Heart right ventricle (tissue), 16 donors: ENCODE data around the gene ZNF575. TPM values are rescaled to one million over a fixed set of nuclear protein-coding genes. Genes with fewer than 3 reads are reported as not detected.

Experiments used
- ATAC-seq, 8 donors: fragments of 200-7000 bp; cut with Tn5 transposase; one replicate each; pipeline ENCODE4 v1.9.1; 2020; ENCODE audit warnings: mild to moderate bottlenecking in 8 of 8, moderate library complexity in 8 of 8, moderate number of reproducible peaks in 1 of 8
- DNase-seq, 2 donors: peaks; one replicate each; pipeline ENCODE4 v3.0.0-alpha.2; 2020
- H3K27ac ChIP-seq, 10 donors: fragments of 200-600 bp; sonication (generic) in 2 of 10; one replicate each; pipeline versions ENCODE4 v1.5.0 to v1.8.0; 2020 to 2022; ENCODE audit warnings: mild to moderate bottlenecking in 3 of 10
- H3K27me3 ChIP-seq, 7 donors: fragments of 200-600 bp; one replicate each; pipeline ENCODE4 v1.8.0; 2021 to 2022; ENCODE audit warnings: mild to moderate bottlenecking in 2 of 7
- H3K36me3 ChIP-seq, 9 donors: fragments of 200-600 bp; sonication (generic) in 1 of 9; one replicate each; pipeline versions ENCODE4 v1.5.0 to v1.8.0; 2020 to 2022; ENCODE audit warnings: mild to moderate bottlenecking in 2 of 9
- H3K4me1 ChIP-seq, 9 donors: fragments of 200-600 bp; sonication (generic) in 1 of 9; one replicate each; pipeline versions ENCODE4 v1.5.0 to v1.8.0; 2020 to 2022; ENCODE audit warnings: mild to moderate bottlenecking in 4 of 9
- H3K4me3 ChIP-seq, 10 donors: fragments of 200-600 bp; sonication (generic) in 2 of 10; one replicate each; pipeline versions ENCODE4 v1.5.0 to v1.8.0; 2020 to 2022; ENCODE audit warnings: mild to moderate bottlenecking in 7 of 10, moderate library complexity in 2 of 10
- H3K9me3 ChIP-seq, 11 donors: fragments of 200-600 bp in 10 of 11; sonication (generic) in 2 of 11; one replicate each; pipeline versions ENCODE4 v1.5.0 to v1.8.0; 2013 to 2022; ENCODE audit warnings: mild to moderate bottlenecking in 2 of 11, control low read depth in 1 of 11, moderate library complexity in 1 of 11
- WGBS, 2 donors: extraction: QIAGEN DNeasy Blood & Tissue Kit; methylation state at CpG; one replicate each; pipeline ENCODE4 v1.1.7; 2013; ENCODE audit warnings: inconsistent platforms in 1 of 2; 5-methylcytosine and 5-hydroxymethylcytosine counted together
- intact Hi-C, 10 donors: fragments of 100-400 bp; cut with DNase I; formaldehyde crosslinking; loops; one replicate each; pipeline versions ENCODE4 v1.11.1 to v1.14.2; 2022
- polyA plus RNA-seq, 2 donors: library from polyadenylated mRNA; stranded (reverse); fragments of 200-250 nt; gene quantifications; one replicate each; pipeline ENCODE4 v1.2.3, GENCODE V29; 2013
- total RNA-seq, 10 donors: library from RNA; stranded (reverse); fragmentation: NEBNext Ultra II Directional in 3 of 10; extraction: Animal tissue kit (Norgen Biotek cat#: 25700) in 3 of 10; gene quantifications; one replicate each; pipeline versions ENCODE4 v1.2.1 to v1.2.4, GENCODE V29; 2021 to 2023
- TF ChIP-seq, protein P1 (sequence below), 9 donors: fragments of 200-600 bp; sonication (generic) in 2 of 9; IDR thresholded peaks; one replicate each; pipeline versions ENCODE4 v1.5.0 to v1.8.0; 2021 to 2022; ENCODE audit warnings: antibody characterized with exemption in 9 of 9, mild to moderate bottlenecking in 5 of 9, moderate library complexity in 1 of 9
- donor health status: Arrhythmogenic right ventricular cardiomyopathy.
- donor health status: ischemic (EF 13 %, LVEDD 7.1; RV severe dilation, severe dysfunction).
- donor health status: healthy with polysubstance abuse.
- donor health status: DM: no; HTN: yes; CAD: no.
- donor health status: DM: no; HTN: no; CAD: no.
- donor health status: ischemic (EF 25% LVEDD 6.9; RV normal size, moderate dysfunction).
- donor health status: ischemic (EF 25% LVEDD 5.7; RV mildly dilated, moderate dysfunction).
- donor health status: healthy.
- donor health status: DM: yes; HTN: yes; CAD: no.
- donor health status: Ischemic cardiomyopathy.
- donor health status: ischemic (EF 35%, LVEDD 5.7; RV mildly dilated, moderate dysfunction).
- donor health status: nonischemic (EF 11% LVEDD 7.7; RV severe dilation, severe dysfunction).
- donor health status: DM: yes; HTN: yes; CAD: no.
- donor health status: PGD.
- donor health status: ischemic (EF 29% LVEDD 5.4; RV normal size, mild dysfunction).
- donor health status: nonischemic (EF 23%, LVEDD 6.1; RV moderate dilation, normal function).

ZNF575 gene
- total and polyA plus RNA-seq, 12 donors = 0.45 to 2.0 (median 1.2) TPM

DNA sequence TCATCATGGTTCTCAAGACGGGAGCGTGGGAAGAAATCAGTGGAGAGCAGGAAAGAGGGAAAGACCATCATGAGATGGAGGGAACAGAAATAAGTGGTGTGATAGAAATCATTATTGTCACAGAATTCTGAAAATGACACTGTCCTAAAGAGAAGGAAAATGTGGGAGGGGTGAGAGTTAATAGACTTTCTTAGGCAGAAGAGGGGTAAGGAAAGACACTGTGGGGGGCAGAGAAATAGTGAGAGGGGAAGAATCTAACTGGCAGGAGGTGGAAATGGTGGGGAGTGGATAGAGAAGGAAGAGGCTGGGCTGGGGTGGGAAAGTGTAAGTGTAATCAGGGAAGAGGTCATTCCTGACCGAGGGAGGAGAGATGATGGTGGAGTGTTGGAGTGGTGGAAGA is 45.8 kb downstream of the ZNF575 start:
- DNase-seq (no peak), ATAC-seq (no peak)
- Histone ChIP-seq H3K4me1 (peaks cover 5 to 42% (median 21%) of the 10 kb centered on the region in 9 donors), H3K9me3 (no peaks in the 10 kb centered on the region), H3K36me3 (peaks cover 0 to 5% (median 0%) of the 10 kb centered on the region in 9 donors), H3K4me3 (no peak overlapping the region), H3K27me3 (no peaks in the 10 kb centered on the region), H3K27ac (no peak overlapping the region)
- TF ChIP-seq, protein P1, sequence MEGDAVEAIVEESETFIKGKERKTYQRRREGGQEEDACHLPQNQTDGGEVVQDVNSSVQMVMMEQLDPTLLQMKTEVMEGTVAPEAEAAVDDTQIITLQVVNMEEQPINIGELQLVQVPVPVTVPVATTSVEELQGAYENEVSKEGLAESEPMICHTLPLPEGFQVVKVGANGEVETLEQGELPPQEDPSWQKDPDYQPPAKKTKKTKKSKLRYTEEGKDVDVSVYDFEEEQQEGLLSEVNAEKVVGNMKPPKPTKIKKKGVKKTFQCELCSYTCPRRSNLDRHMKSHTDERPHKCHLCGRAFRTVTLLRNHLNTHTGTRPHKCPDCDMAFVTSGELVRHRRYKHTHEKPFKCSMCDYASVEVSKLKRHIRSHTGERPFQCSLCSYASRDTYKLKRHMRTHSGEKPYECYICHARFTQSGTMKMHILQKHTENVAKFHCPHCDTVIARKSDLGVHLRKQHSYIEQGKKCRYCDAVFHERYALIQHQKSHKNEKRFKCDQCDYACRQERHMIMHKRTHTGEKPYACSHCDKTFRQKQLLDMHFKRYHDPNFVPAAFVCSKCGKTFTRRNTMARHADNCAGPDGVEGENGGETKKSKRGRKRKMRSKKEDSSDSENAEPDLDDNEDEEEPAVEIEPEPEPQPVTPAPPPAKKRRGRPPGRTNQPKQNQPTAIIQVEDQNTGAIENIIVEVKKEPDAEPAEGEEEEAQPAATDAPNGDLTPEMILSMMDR (IDR thresholded peaks at IDR 0.05) = no peak
- intact Hi-C loops = no loop called here
- 78 to 87% methylated on average over 3 of the region's 3 CpGs for WGBS, 2 donors

DNA sequence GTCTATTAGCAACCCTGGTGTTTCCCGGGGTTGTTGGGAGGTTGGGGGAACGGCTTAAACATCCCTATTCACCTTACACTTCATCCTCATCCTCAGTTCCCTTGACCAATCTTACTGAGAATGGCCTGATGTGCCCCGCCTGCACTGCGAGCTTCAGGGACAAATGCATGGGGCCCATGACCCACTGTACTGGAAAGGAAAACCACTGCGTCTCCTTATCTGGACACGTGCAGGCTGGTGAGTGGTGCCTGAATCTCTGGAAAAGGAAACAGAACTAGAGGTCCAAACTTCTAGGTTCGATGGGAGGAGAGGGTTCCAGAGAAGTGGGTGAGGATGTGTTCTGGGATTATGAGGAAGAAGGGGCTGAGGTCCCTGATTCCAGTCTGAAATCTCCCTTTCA is 48.5 kb downstream of the ZNF575 start:
- WGBS, 2 donors = 65 to 66% methylated on average over 7 of the region's 7 CpGs
- peaks cover 0 to 29% (median 8%) of the 10 kb centered on the region in 9 donors for H3K4me1 ChIP-seq
- ATAC-seq (no peak), DNase-seq (no peak)
- no peaks in the 10 kb centered on the region for H3K9me3 ChIP-seq
- H3K4me3 ChIP-seq = peak overlapping the region in 7 of 10 donors; percentile 35 to 65 (median 58)
- intact Hi-C loops = no loop called here
- H3K36me3 ChIP-seq = peaks cover 0 to 17% (median 0%) of the 10 kb centered on the region in 9 donors
- TF ChIP-seq, protein P1 (IDR thresholded peaks at IDR 0.05) = no peak
- no peaks in the 10 kb centered on the region for H3K27me3 ChIP-seq
- peak overlapping the region in 5 of 10 donors; percentile 41 to 85 (median 74) for H3K27ac ChIP-seq

DNA sequence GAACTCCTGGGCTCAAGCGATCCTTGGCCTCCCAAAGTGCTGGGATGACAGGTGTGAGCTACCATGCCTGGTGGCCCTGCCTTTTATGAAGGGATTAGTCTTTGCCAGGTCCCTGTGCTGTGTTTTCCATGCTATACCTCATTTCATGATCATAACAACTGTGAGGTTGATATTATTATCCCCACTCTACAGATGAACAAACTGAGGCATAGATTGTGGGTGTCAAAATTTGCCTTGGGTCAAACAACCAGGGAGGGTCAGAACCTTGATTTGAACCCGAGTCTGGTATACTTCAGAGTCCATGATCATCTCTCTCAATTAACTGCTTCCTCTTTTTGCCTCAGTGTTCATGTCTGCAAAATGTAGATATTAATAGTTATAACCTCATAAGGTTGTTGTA is 49.5 kb downstream of the ZNF575 start:
- no peaks in the 10 kb centered on the region for H3K9me3 ChIP-seq
- DNase-seq (no peak), ATAC-seq (no peak)
- H3K4me1 ChIP-seq = peaks cover 0 to 29% (median 8%) of the 10 kb centered on the region in 9 donors
- intact Hi-C loops = no loop called here
- H3K27ac ChIP-seq = no peak overlapping the region
- H3K27me3 ChIP-seq = no peaks in the 10 kb centered on the region
- TF ChIP-seq, protein P1 (IDR thresholded peaks at IDR 0.05) = no peak
- H3K36me3 ChIP-seq = peaks cover 0 to 26% (median 0%) of the 10 kb centered on the region in 9 donors
- 95 to 98% methylated on average over 2 of the region's 2 CpGs for WGBS, 2 donors
- no peak overlapping the region for H3K4me3 ChIP-seq

DNA sequence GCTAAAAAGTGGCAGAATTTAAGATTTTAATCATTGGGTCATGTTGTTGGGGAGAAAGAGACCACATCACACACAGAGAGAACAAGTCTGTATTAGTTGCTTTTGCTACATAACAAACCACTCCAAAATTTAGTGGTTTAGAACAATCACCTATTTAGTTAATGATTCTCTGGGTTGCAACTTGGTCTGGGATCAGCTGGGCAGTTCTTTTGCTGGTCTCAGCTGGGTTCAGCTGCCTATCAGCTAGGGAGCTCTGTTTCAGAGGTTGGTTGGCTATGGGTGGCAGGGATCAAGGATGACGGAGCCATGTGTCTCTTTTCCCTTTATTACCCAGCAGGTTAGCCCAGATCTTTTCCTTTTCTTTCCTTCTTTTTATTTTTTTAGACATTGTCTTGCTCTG is 51.5 kb downstream of the ZNF575 start:
- H3K27ac ChIP-seq = peak overlapping the region in 3 of 10 donors; percentile 25 to 46 (median 36)
- no peaks in the 10 kb centered on the region for H3K9me3 ChIP-seq
- WGBS, 2 donors = 100% methylated on average over 1 of the region's 1 CpG
- DNase-seq (no peak), ATAC-seq (no peak)
- H3K27me3 ChIP-seq = no peaks in the 10 kb centered on the region
- H3K4me3 ChIP-seq = no peak overlapping the region
- TF ChIP-seq, protein P1 (IDR thresholded peaks at IDR 0.05) = no peak
- intact Hi-C loops = no loop called here
- H3K4me1 ChIP-seq = peaks cover 0 to 29% (median 8%) of the 10 kb centered on the region in 9 donors
- peaks cover 0 to 43% (median 0%) of the 10 kb centered on the region in 9 donors for H3K36me3 ChIP-seq

Other genes starting within 250 kb of the ZNF575 start
- gene CD177, start 179.5 kb upstream of the ZNF575 start, total RNA-seq = under 1 TPM in 4 of 10 donors, not detected in 6; 0.51 to 0.56 (median 0.55) TPM
- gene CD177, start 179.5 kb upstream of the ZNF575 start, polyA plus RNA-seq = under 1 TPM in 1 of 2 donors, not detected in 1; 0.07 TPM
- not detected for gene TEX101, start 118.3 kb upstream of the ZNF575 start, total RNA-seq
- gene TEX101, start 118.3 kb upstream of the ZNF575 start, polyA plus RNA-seq = not detected
- under 1 TPM in 8 of 10 donors, not detected in 2; 0.14 to 0.75 (median 0.37) TPM for gene LYPD3, start 67.6 kb upstream of the ZNF575 start, total RNA-seq
- under 1 TPM; 0.29 to 0.42 TPM for gene LYPD3, start 67.6 kb upstream of the ZNF575 start, polyA plus RNA-seq
- gene PHLDB3, start 28.4 kb upstream of the ZNF575 start, total RNA-seq = 10 to 100 TPM in 1 of 10 donors, 1 to 10 TPM in 9; 4.1 to 10.0 (median 7.0) TPM
- gene PHLDB3, start 28.4 kb upstream of the ZNF575 start, polyA plus RNA-seq = 1 to 10 TPM; 4.0 to 5.7 TPM
- gene ETHE1, start 6.0 kb upstream of the ZNF575 start, total RNA-seq = 10 to 100 TPM in 9 of 10 donors, 1 to 10 TPM in 1; 8.7 to 21.3 (median 13.0) TPM
- 10 to 100 TPM in 1 of 2 donors, 1 to 10 TPM in 1; 5.1 to 23.6 TPM for gene ETHE1, start 6.0 kb upstream of the ZNF575 start, polyA plus RNA-seq
- 10 to 100 TPM; 11.8 to 21.9 (median 17.7) TPM for gene XRCC1, start 42.3 kb downstream of the ZNF575 start, total RNA-seq
- gene XRCC1, start 42.3 kb downstream of the ZNF575 start, polyA plus RNA-seq = 10 to 100 TPM; 11.0 to 19.2 TPM
- 1 to 10 TPM in 9 of 10 donors, under 1 TPM in 1; 0.28 to 3.7 (median 1.3) TPM for gene PINLYP, start 42.6 kb downstream of the ZNF575 start, total RNA-seq
- gene PINLYP, start 42.6 kb downstream of the ZNF575 start, polyA plus RNA-seq = 1 to 10 TPM; 4.5 to 5.2 TPM
- 10 to 100 TPM; 19.0 to 34.2 (median 28.4) TPM for gene IRGQ, start 62.9 kb downstream of the ZNF575 start, total RNA-seq
- gene IRGQ, start 62.9 kb downstream of the ZNF575 start, polyA plus RNA-seq = 1 to 10 TPM; 5.6 to 8.8 TPM
- gene ZNF576, start 63.4 kb downstream of the ZNF575 start, total RNA-seq = 10 to 100 TPM in 9 of 10 donors, 1 to 10 TPM in 1; 8.7 to 15.9 (median 12.7) TPM
- gene ZNF576, start 63.4 kb downstream of the ZNF575 start, polyA plus RNA-seq = 10 to 100 TPM in 1 of 2 donors, 1 to 10 TPM in 1; 6.7 to 20.9 TPM
- under 1 TPM in 8 of 10 donors, not detected in 2; 0.11 to 0.32 (median 0.22) TPM for gene SRRM5, start 78.9 kb downstream of the ZNF575 start, total RNA-seq
- 1 to 10 TPM in 1 of 2 donors, under 1 TPM in 1; 0.26 to 1.6 TPM for gene SRRM5, start 78.9 kb downstream of the ZNF575 start, polyA plus RNA-seq
- gene ZNF428, start 86.4 kb downstream of the ZNF575 start, total RNA-seq = 10 to 100 TPM; 28.1 to 37.6 (median 32.9) TPM
- 10 to 100 TPM; 43.2 to 94.9 TPM for gene ZNF428, start 86.4 kb downstream of the ZNF575 start, polyA plus RNA-seq
- 10 to 100 TPM in 1 of 10 donors, 1 to 10 TPM in 9; 3.0 to 12.3 (median 8.4) TPM for gene CADM4, start 106.7 kb downstream of the ZNF575 start, total RNA-seq
- gene CADM4, start 106.7 kb downstream of the ZNF575 start, polyA plus RNA-seq = 1 to 10 TPM; 7.5 to 8.1 TPM
- gene PLAUR, start 137.0 kb downstream of the ZNF575 start, total RNA-seq = 10 to 100 TPM in 4 of 10 donors, 1 to 10 TPM in 6; 2.1 to 28.6 (median 7.4) TPM
- gene PLAUR, start 137.0 kb downstream of the ZNF575 start, polyA plus RNA-seq = 10 to 100 TPM in 1 of 2 donors, 1 to 10 TPM in 1; 3.7 to 17.1 TPM
- not detected for gene IRGC, start 182.9 kb downstream of the ZNF575 start, total RNA-seq
- not detected for gene IRGC, start 182.9 kb downstream of the ZNF575 start, polyA plus RNA-seq
- 10 to 100 TPM in 9 of 10 donors, 1 to 10 TPM in 1; 10.0 to 19.4 (median 13.3) TPM for gene SMG9, start 221.8 kb downstream of the ZNF575 start, total RNA-seq
- 10 to 100 TPM; 20.3 to 30.4 TPM for gene SMG9, start 221.8 kb downstream of the ZNF575 start, polyA plus RNA-seq
- gene KCNN4, start 247.8 kb downstream of the ZNF575 start, total RNA-seq = 1 to 10 TPM in 3 of 10 donors, under 1 TPM in 7; 0.34 to 1.6 (median 0.69) TPM
- 1 to 10 TPM; 1.2 to 1.4 TPM for gene KCNN4, start 247.8 kb downstream of the ZNF575 start, polyA plus RNA-seq